Upper lobe of left lung (tissue), 6 donors: Measurements from ENCODE around the gene SPOPL. TPM values are rescaled to one million over a fixed set of nuclear protein-coding genes. Genes with fewer than 3 reads are reported as not detected.

Experiments used
- ATAC-seq, 2 donors: fragments of 200-7000 bp; cut with Tn5 transposase; one replicate each; pipeline ENCODE4 v1.9.1; 2022; ENCODE audit warnings: mild to moderate bottlenecking in 2 of 2, moderate library complexity in 2 of 2; ENCODE audit not compliant: low FRiP score in 2 of 2
- DNase-seq, 2 donors: peaks; one replicate each; pipeline ENCODE4 v3.0.0-alpha.2; 2019 to 2020
- H3K27ac ChIP-seq, 4 donors: fragments of 200-600 bp; sonication (generic); one replicate each; pipeline ENCODE4 v1.5.1; 2016 to 2019
- H3K27me3 ChIP-seq, 4 donors: fragments of 200-600 bp; sonication (generic); one replicate each; pipeline ENCODE4 v1.5.1; 2017 to 2019
- H3K36me3 ChIP-seq, 4 donors: fragments of 200-600 bp; sonication (generic); one replicate each; pipeline ENCODE4 v1.5.1; 2016 to 2019
- H3K4me1 ChIP-seq, 4 donors: fragments of 200-600 bp; sonication (generic); one replicate each; pipeline ENCODE4 v1.5.1; 2018 to 2019
- H3K4me3 ChIP-seq, 4 donors: fragments of 200-600 bp; sonication (generic); one replicate each; pipeline ENCODE4 v1.5.1; 2017 to 2019; ENCODE audit warnings: mild to moderate bottlenecking in 2 of 4, moderate library complexity in 1 of 4
- H3K9me3 ChIP-seq, 4 donors: fragments of 200-600 bp; sonication (generic); one replicate each; pipeline ENCODE4 v1.5.1; 2018 to 2019
- CTCF ChIP-seq, 6 experiments: fragments of 450-650 bp in 4 of 6; fragments of 200-600 bp in 2 of 6; sonication (generic) in 2 of 6; IDR thresholded peaks; one replicate each; pipeline ENCODE4 v1.5.1; 2016 to 2019; ENCODE audit warnings: antibody characterized with exemption in 6 of 6
- EP300 ChIP-seq, 4 donors: sonication (generic); formaldehyde crosslinking; IDR thresholded peaks; one replicate each; pipeline ENCODE4 v1.5.1; 2017; ENCODE audit warnings: antibody characterized with exemption in 4 of 4, control low read depth in 2 of 4
- POLR2A ChIP-seq, 4 donors: fragments of 450-650 bp; IDR thresholded peaks; one replicate each; pipeline ENCODE4 v1.5.1; 2016 to 2017; ENCODE audit warnings: antibody characterized with exemption in 4 of 4, mild to moderate bottlenecking in 2 of 4
- POLR2AphosphoS5 ChIP-seq, 2 donors: sonication (generic); formaldehyde crosslinking; IDR thresholded peaks; one replicate each; pipeline ENCODE4 v1.5.1; 2017; ENCODE audit warnings: antibody characterized with exemption in 2 of 2
- WGBS, 2 donors: methylation state at CpG; one replicate each; pipeline ENCODE4 v1.1.5; 2017 to 2018; 5-methylcytosine and 5-hydroxymethylcytosine counted together
- total RNA-seq, 6 donors: library from RNA; depleted of rRNA in 4 of 6; stranded (reverse); fragments of >200 nt in 4 of 6; gene quantifications; one replicate each; pipeline versions ENCODE4 v1.1.0 to v1.2.1, GENCODE V29; 2016 to 2021
- donor health status: DM: no; HTN: no; CAD: no; lungs with moderate emphysema.
- donor health status: DM: no; HTN: yes; CAD: no; lungs with severe emphysema.

The SPOPL gene
- total RNA-seq, 6 donors from 2014 or later = 4.2 to 40.0 (median 24.2) TPM

GRCh38 chr2:138621139-138621538 is 119.6 kb downstream of the SPOPL start:
- DNase-seq = no peak
- H3K27me3 ChIP-seq = no peaks in the 10 kb centered on the region
- H3K27ac ChIP-seq = no peak overlapping the region
- no peak for ATAC-seq
- H3K4me3 ChIP-seq = no peak overlapping the region
- no peak for TF ChIP-seq EP300 (IDR thresholded peaks at IDR 0.05)
- TF ChIP-seq POLR2A (IDR thresholded peaks at IDR 0.05) = no peak
- no peaks in the 10 kb centered on the region for H3K9me3 ChIP-seq
- 63 to 65% methylated on average over 3 of the region's 3 CpGs for WGBS, 2 donors
- H3K36me3 ChIP-seq = no peaks in the 10 kb centered on the region
- no peaks in the 10 kb centered on the region for H3K4me1 ChIP-seq

- no peak overlapping the region for H3K4me3 ChIP-seq
- no peak for ATAC-seq
- no peak for TF ChIP-seq POLR2A (IDR thresholded peaks at IDR 0.05)
- TF ChIP-seq EP300 (IDR thresholded peaks at IDR 0.05) = no peak
- TF ChIP-seq POLR2AphosphoS5 (IDR thresholded peaks at IDR 0.05) = no peak
- TF ChIP-seq CTCF (IDR thresholded peaks at IDR 0.05) = no peak
These were observed 121.0 kb downstream of the SPOPL start for GRCh38 chr2:138622613-138623012.

More at GRCh38 chr2:138622613-138623012, 121.0 kb downstream of the SPOPL start:
- 54 to 64% methylated on average over 3 of the region's 3 CpGs for WGBS, 2 donors
- no peaks in the 10 kb centered on the region for H3K36me3 ChIP-seq
- no peaks in the 10 kb centered on the region for H3K27me3 ChIP-seq
- H3K4me1 ChIP-seq = no peaks in the 10 kb centered on the region
- no peak overlapping the region for H3K27ac ChIP-seq
- H3K9me3 ChIP-seq = no peaks in the 10 kb centered on the region
- DNase-seq = no peak
